H9 (cell line): ENCODE data around the gene RTF2. TPM values are rescaled to one million over a fixed set of nuclear protein-coding genes. Genes with fewer than 3 reads are reported as not detected.

Experiments used
- DNase-seq: peaks from one replicate; pipeline ENCODE4 v3.0.0-alpha.2; 2017
- H2AFZ ChIP-seq: one replicate; pipeline ENCODE4 v1.6.1; 2013; ENCODE audit warnings: mild to moderate bottlenecking, low read length, control low read depth, moderate library complexity
- H2AK5ac ChIP-seq: 2 replicates; pipeline ENCODE4 v1.6.1; 2013; ENCODE audit warnings: low read length, control low read depth, mixed read lengths; ENCODE audit not compliant: insufficient read length
- H2BK120ac ChIP-seq: one replicate; pipeline ENCODE4 v1.6.1; 2013; ENCODE audit warnings: low read depth, mild to moderate bottlenecking, low read length, control low read depth, inconsistent platforms; ENCODE audit not compliant: poor library complexity, severe bottlenecking
- H2BK12ac ChIP-seq: 2 replicates; pipeline ENCODE4 v1.6.1; 2013; ENCODE audit warnings: low read length, control low read depth, mixed read lengths, low read depth; ENCODE audit not compliant: insufficient read length
- H2BK15ac ChIP-seq: 2 replicates; pipeline ENCODE4 v1.6.1; 2013; ENCODE audit warnings: low read depth, low read length, control low read depth
- H2BK20ac ChIP-seq: one replicate; pipeline ENCODE4 v1.6.1; 2013; ENCODE audit warnings: low read depth, mild to moderate bottlenecking, low read length, control low read depth, inconsistent platforms; ENCODE audit not compliant: poor library complexity, severe bottlenecking
- H2BK5ac ChIP-seq: 2 replicates; pipeline ENCODE4 v1.6.1; 2013; ENCODE audit warnings: low read length, control low read depth, mixed read lengths; ENCODE audit not compliant: insufficient read length
- H3K14ac ChIP-seq: 2 replicates; pipeline ENCODE4 v1.6.1; 2013; ENCODE audit warnings: low read length, control low read depth; ENCODE audit not compliant: insufficient read depth
- H3K18ac ChIP-seq: 2 replicates; pipeline ENCODE4 v1.6.1; 2013; ENCODE audit warnings: low read depth, mild to moderate bottlenecking, mixed read lengths, low read length, control low read depth; ENCODE audit not compliant: insufficient read length
- H3K23ac ChIP-seq: 2 replicates; pipeline ENCODE4 v1.6.1; 2013; ENCODE audit warnings: low read length, control low read depth, mixed read lengths, low read depth; ENCODE audit not compliant: insufficient read length
- H3K23me2 ChIP-seq: 2 replicates; pipeline ENCODE4 v1.6.1; 2013; ENCODE audit warnings: low read depth, mild to moderate bottlenecking, mixed read lengths, low read length, control low read depth; ENCODE audit not compliant: insufficient read length, poor library complexity, severe bottlenecking
- H3K27ac ChIP-seq: 2 replicates; pipeline ENCODE4 v1.5.1; 2013; ENCODE audit warnings: low read length, control low read depth, mixed read lengths, low read depth; ENCODE audit not compliant: insufficient read length
- H3K27me3 ChIP-seq: 2 replicates; pipeline ENCODE4 v1.6.1; 2013; ENCODE audit warnings: low read length, control low read depth, inconsistent platforms; ENCODE audit not compliant: insufficient read depth
- H3K4ac ChIP-seq: 2 replicates; pipeline ENCODE4 v1.6.1; 2013; ENCODE audit warnings: low read depth, mild to moderate bottlenecking, control low read depth, inconsistent platforms, low read length, moderate library complexity
- H3K4me1 ChIP-seq: 2 replicates; pipeline ENCODE4 v1.6.1; 2013; ENCODE audit warnings: low read length, control low read depth, inconsistent platforms; ENCODE audit not compliant: insufficient read depth
- H3K4me2 ChIP-seq: 2 replicates; pipeline ENCODE4 v1.6.1; 2013; ENCODE audit warnings: low read length, control low read depth, mixed read lengths; ENCODE audit not compliant: insufficient read length, insufficient read depth
- H3K56ac ChIP-seq: 2 replicates; pipeline ENCODE4 v1.6.1; 2013; ENCODE audit warnings: low read depth, mild to moderate bottlenecking, mixed read lengths, low read length, control low read depth; ENCODE audit not compliant: insufficient read length
- H3K79me1 ChIP-seq: 2 replicates; pipeline ENCODE4 v1.6.1; 2013; ENCODE audit warnings: low read depth, mild to moderate bottlenecking, moderate library complexity, low read length, control low read depth, inconsistent platforms; ENCODE audit not compliant: insufficient read depth, poor library complexity, severe bottlenecking
- H3K79me2 ChIP-seq: 2 replicates; pipeline ENCODE4 v1.6.1; 2013; ENCODE audit warnings: low read length, control low read depth, inconsistent platforms; ENCODE audit not compliant: insufficient read depth
- H3K9ac ChIP-seq: 2 replicates; pipeline ENCODE4 v1.6.1; 2013; ENCODE audit warnings: low read length, control low read depth, mixed read lengths; ENCODE audit not compliant: insufficient read length; ENCODE audit errors: extremely low read depth
- H3K9me3 ChIP-seq: one replicate; pipeline ENCODE4 v1.6.1; 2013; ENCODE audit warnings: low read depth, low read length, inconsistent platforms; ENCODE audit not compliant: control insufficient read depth
- H3T11ph ChIP-seq: one replicate; pipeline ENCODE4 v1.6.1; 2013; ENCODE audit warnings: mild to moderate bottlenecking, low read length, control low read depth, inconsistent platforms
- H4K20me1 ChIP-seq: one replicate; pipeline ENCODE4 v1.6.1; 2013; ENCODE audit not compliant: control insufficient read depth, insufficient read length, insufficient read depth
- H4K5ac ChIP-seq: 2 replicates; pipeline ENCODE4 v1.6.1; 2013; ENCODE audit warnings: low read depth, mild to moderate bottlenecking, mixed read lengths, low read length, control low read depth; ENCODE audit not compliant: insufficient read length
- H4K8ac ChIP-seq: replicated peaks from 2 replicates; pipeline ENCODE4 v1.6.1; 2013; ENCODE audit warnings: low read length, control low read depth, mixed read lengths, low read depth; ENCODE audit not compliant: insufficient read length
- H4K91ac ChIP-seq: 2 replicates; pipeline ENCODE4 v1.6.1; 2013; ENCODE audit warnings: low read depth, mild to moderate bottlenecking, moderate library complexity, mixed read lengths, low read length, control low read depth; ENCODE audit not compliant: insufficient read length
- H3K27ac Mint-ChIP-seq, 3 experiments: 2 replicates in 2 of 3; 3 replicates in 1 of 3; pipeline ENCODE4 v1.8.0; 2020 to 2021; ENCODE audit warnings: mixed read lengths in 3 of 3, mild to moderate bottlenecking in 1 of 3, moderate library complexity in 1 of 3
- H3K27me3 Mint-ChIP-seq: 2 replicates; pipeline ENCODE4 v1.8.0; 2021; ENCODE audit warnings: low read depth, mild to moderate bottlenecking, moderate library complexity, mixed read lengths
- H3K36me3 Mint-ChIP-seq, 3 experiments: 2 replicates in 2 of 3; 3 replicates in 1 of 3; pipeline ENCODE4 v1.8.0; 2020 to 2021; ENCODE audit warnings: low read depth in 3 of 3, mixed read lengths in 3 of 3; ENCODE audit not compliant: insufficient read depth in 1 of 3
- H3K4me1 Mint-ChIP-seq, 2 experiments: 2 replicates each; pipeline ENCODE4 v1.8.0; 2020; ENCODE audit warnings: mixed read lengths in 2 of 2
- H3K4me3 Mint-ChIP-seq, 2 experiments: 2 replicates in 1 of 2; 3 replicates in 1 of 2; pipeline ENCODE4 v1.8.0; 2020 to 2021; ENCODE audit warnings: mild to moderate bottlenecking in 2 of 2, mixed read lengths in 2 of 2, moderate library complexity in 1 of 2
- H3K9me3 Mint-ChIP-seq, 2 experiments: 2 replicates in 1 of 2; 3 replicates in 1 of 2; pipeline ENCODE4 v1.8.0; 2020; ENCODE audit warnings: mild to moderate bottlenecking in 2 of 2, mixed read lengths in 2 of 2, moderate library complexity in 1 of 2
- CTCF ChIP-seq: fragments of 200-600 bp; sonication (generic); conservative IDR thresholded peaks from 3 replicates; pipeline ENCODE4 v1.8.0; 2021; ENCODE audit warnings: antibody characterized with exemption, mild to moderate bottlenecking
- WGBS: extraction: QIAGEN DNeasy Blood & Tissue Kit; methylation state at CpG from one replicate; pipeline ENCODE4 v1.1.7; 2013; ENCODE audit warnings: missing lambda C conversion rate, low lambda C conversion rate, mixed read lengths; ENCODE audit not compliant: insufficient read length; ENCODE audit errors: extremely low coverage; 5-methylcytosine and 5-hydroxymethylcytosine counted together
- total RNA-seq: library from RNA; stranded (reverse); gene quantifications from 2 replicates; pipeline ENCODE4 v1.2.1, GENCODE V29; 2021

The RTF2 gene
- total RNA-seq, 1 experiment from 2014 or later = 62.6 TPM

DNA sequence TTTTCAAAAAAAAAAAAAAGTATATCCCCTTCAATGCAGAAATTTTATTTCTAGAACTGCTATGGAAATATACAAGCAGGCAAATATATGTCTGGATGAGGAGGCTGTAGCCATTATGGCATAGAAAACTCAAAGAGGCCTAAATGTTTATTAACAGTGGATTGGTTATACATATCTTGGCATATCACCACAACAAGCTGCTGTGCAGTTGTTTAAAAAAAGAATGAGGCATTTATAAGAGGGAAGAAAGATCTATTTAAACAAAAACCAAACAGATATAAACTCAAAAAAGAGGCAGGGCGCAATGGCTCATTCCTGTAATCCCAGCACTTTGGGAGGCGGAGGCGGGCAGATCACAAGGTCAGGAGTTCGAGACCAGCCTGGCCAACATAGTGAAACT is 30.1 kb upstream of the RTF2 start:
- no peak for DNase-seq
- H4K91ac ChIP-seq = no peak overlapping the region
- no peak overlapping the region for H2BK20ac ChIP-seq
- H2BK120ac ChIP-seq = no peak overlapping the region
- H3T11ph ChIP-seq = no peak overlapping the region
- no peaks in the 10 kb centered on the region for H3K4me1 ChIP-seq
- Mint-ChIP-seq H3K27me3 (peaks cover 8% of the 10 kb centered on the region), H3K27ac (no peak overlapping the region), H3K9me3 (no peaks in the 10 kb centered on the region), H3K36me3 (no peaks in the 10 kb centered on the region), H3K4me1 (no peaks in the 10 kb centered on the region), H3K4me3 (no peak overlapping the region)
- H2BK12ac ChIP-seq = no peak overlapping the region
- H3K18ac ChIP-seq = no peak overlapping the region
- no peaks in the 10 kb centered on the region for H3K23me2 ChIP-seq
- no peak for TF ChIP-seq CTCF
- H2AK5ac ChIP-seq = no peak overlapping the region
- H4K5ac ChIP-seq = no peak overlapping the region
- no peak overlapping the region for H3K9ac ChIP-seq
- H3K79me2 ChIP-seq = no peaks in the 10 kb centered on the region
- H3K56ac ChIP-seq = no peak overlapping the region
- H3K4me2 ChIP-seq = no peak overlapping the region
- H2BK5ac ChIP-seq = no peak overlapping the region
- no peak overlapping the region for H2BK15ac ChIP-seq
- no peak overlapping the region for H4K8ac ChIP-seq
- no peaks in the 10 kb centered on the region for H4K20me1 ChIP-seq
- H3K23ac ChIP-seq = no peak overlapping the region
- H3K4ac ChIP-seq = no peak overlapping the region
- no CpG with 5 or more reads among the region's 4 CpGs for WGBS
- H3K79me1 ChIP-seq = no peaks in the 10 kb centered on the region
- H3K27ac ChIP-seq = no peak overlapping the region
- H3K9me3 ChIP-seq = no peaks in the 10 kb centered on the region
- H3K27me3 ChIP-seq = no peaks in the 10 kb centered on the region
- H2AFZ ChIP-seq = no peak overlapping the region
- no peak overlapping the region for H3K14ac ChIP-seq
